GM18909 (cell line): Measurements from ENCODE around the gene PDLIM4.
A peak's percentile ranks its signal among the peaks of the same experiment; 100 is the strongest.

Experiments
- ATAC-seq: cut with Tn5 transposase; IDR thresholded peaks from one replicate; pipeline ENCODE4 v1.9.1; 2021; ENCODE audit warnings: mild to moderate bottlenecking; ENCODE audit not compliant: unreplicated experiment, poor library complexity

Gene PDLIM4

GRCh38 chr5:132277971-132278853, 20.7 kb downstream of the PDLIM4 start:
- no peak for ATAC-seq

DNA sequence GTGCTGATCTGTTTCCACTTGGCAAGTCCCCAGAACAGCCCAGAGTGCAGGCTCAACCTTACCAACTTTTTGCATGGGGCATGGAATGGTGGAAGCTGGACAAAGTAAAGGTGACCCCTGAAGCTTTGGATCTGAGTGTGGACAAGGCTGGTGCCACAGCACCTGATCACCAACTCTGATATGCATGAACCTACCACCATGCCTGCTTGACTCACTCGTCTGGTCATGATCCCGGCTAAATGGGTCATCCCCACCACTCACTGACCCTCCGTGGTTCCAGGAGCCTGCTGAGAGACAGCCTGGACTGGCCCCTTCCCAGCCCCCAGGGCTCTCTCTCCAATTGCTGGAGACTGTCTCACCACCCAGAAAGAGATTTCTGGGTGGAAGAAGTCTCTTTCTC, 22.3 kb downstream of the PDLIM4 start:
- ATAC-seq = no peak

GRCh38 chr5:132280371-132281240, 23.1 kb downstream of the PDLIM4 start:
- ATAC-seq = no peak

- no peak for ATAC-seq
Measured at GRCh38 chr5:132281856-132282614, 24.5 kb downstream of the PDLIM4 start.

DNA sequence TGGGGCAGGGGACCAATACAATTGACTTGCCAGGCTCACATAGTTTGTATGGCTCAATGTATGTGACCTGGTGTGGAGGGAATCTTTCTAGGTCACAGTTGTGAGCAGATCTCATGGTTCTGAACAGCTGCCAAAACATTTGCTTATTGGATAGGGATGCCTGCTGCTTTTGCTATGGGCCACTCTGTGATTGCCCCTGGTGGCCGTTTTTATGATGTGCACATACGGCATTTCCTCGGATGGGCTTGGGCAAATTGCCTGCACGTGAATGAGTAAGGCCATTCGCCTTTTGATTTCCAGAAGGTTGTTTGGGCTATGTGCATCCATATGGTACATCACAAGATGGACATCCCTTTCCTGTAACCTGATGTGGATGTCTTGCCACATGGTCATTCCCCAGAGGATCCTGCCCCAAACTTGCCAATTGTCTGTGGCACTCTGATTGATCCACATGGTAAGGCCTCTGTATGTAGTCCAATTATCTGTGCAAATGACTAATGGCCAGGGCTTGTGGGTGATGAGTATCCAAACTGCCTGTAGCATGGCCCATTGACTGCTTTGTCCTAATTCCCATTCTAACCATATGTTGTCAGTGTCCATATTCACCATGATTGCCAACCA, 26.0 kb downstream of the PDLIM4 start:
- no peak for ATAC-seq

DNA sequence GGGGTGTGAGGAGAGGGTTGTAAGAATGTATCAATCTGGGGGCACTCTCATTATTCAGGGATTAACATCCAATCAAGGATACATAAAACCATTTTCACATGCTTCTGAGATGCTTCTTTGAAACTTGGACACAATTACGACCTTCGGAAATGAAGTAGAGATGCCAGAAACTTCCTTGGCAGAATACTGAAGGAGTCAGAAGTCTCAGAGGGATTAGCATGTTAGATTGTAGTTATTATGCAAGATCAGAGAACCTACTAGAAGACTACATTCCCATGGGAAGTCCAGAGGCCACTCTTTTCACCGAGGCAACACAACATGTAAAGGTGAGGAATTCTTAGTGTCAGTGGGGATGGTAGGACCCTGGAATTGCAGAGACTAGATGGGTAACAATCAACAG, 31.6 kb downstream of the PDLIM4 start:
- no peak for ATAC-seq

DNA sequence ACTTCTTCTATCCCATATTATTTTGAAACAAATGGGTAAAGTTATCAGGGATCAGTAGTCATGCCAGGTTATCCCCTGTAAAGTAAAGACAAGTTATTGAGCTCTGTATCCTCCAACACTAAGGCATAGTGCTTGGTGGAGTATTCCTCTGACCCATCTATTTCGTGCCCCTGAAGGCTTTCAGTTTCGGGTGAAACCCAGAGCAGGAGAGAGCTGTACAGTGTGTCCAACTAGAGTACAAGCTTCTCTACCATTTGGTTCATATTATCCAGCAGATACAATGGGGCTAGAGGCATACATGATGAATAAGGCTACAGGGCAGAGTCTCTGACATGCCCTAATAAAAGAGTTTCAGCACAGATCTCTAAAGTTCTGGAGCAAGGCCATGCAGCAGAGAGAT, 33.5 kb downstream of the PDLIM4 start:
- no peak for ATAC-seq

GRCh38 chr5:132293066-132293991, 35.8 kb downstream of the PDLIM4 start:
- ATAC-seq = peak; percentile 46

DNA sequence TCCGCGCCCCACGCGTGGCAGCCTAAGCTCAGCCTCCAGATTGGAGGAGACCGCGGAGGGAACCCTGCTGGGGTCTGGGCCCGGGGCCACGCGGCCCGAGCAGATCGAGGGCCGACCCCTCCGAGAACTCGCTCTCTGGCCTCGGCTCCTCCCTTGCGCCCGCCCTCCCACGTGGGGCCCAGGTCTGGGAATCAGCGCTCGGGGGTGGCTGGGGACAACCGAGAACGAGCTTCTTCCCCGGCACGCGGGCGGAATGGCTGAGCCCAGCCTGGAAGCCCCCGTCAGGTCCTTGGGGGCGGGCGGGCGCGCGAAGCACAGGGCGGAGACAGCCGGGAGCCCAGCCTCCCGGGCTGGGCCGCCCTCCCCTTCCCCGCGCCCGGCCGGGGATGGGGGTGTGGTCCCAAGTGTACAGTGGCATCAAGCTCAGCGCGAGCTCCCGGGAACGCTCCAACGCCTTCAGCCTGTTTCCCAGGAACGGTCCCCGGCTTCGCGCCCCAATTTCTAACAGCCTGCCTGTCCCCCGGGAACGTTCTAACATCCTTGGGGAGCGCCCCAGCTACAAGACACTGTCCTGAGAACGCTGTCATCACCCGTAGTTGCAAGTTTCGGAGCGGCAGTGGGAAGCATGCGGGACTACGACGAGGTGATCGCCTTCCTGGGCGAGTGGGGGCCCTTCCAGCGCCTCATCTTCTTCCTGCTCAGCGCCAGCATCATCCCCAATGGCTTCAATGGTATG, 36.7 kb downstream of the PDLIM4 start, which contains the start of gene SLC22A4:
Gene SLC22A4, plus strand, starts transcription at position 403 of the 736 bp plus-strand sequence. Its CDS starts 223 bp downstream, at position 626.
- ATAC-seq = peak; percentile 72

DNA sequence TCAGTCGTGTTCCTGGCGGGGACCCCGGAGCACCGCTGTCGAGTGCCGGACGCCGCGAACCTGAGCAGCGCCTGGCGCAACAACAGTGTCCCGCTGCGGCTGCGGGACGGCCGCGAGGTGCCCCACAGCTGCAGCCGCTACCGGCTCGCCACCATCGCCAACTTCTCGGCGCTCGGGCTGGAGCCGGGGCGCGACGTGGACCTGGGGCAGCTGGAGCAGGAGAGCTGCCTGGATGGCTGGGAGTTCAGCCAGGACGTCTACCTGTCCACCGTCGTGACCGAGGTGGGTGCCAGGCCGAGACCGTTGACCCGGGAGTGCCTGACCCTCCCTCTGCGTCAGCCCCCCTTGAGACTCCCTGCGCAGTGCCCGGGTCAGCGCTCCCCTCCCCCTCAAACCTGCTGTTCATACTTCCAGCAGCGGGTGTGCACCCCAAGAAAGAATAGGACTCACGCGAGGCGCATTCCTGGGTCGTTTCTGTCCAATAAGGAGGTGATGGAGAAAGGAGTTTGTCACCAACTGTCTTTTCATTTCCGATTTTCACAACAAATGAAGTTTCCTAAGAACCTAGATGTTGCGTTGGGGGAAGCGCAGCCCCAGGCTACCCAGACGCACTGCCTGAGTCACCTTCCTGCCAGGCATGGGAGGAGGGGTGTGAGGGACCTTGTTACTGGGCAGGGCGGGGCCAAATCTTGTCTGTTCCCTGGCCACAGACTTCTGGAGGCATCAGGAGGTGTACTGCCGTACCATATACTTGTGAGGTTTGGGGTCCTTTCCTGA, 37.4 kb downstream of the PDLIM4 start:
- ATAC-seq = peak; percentile 16

DNA sequence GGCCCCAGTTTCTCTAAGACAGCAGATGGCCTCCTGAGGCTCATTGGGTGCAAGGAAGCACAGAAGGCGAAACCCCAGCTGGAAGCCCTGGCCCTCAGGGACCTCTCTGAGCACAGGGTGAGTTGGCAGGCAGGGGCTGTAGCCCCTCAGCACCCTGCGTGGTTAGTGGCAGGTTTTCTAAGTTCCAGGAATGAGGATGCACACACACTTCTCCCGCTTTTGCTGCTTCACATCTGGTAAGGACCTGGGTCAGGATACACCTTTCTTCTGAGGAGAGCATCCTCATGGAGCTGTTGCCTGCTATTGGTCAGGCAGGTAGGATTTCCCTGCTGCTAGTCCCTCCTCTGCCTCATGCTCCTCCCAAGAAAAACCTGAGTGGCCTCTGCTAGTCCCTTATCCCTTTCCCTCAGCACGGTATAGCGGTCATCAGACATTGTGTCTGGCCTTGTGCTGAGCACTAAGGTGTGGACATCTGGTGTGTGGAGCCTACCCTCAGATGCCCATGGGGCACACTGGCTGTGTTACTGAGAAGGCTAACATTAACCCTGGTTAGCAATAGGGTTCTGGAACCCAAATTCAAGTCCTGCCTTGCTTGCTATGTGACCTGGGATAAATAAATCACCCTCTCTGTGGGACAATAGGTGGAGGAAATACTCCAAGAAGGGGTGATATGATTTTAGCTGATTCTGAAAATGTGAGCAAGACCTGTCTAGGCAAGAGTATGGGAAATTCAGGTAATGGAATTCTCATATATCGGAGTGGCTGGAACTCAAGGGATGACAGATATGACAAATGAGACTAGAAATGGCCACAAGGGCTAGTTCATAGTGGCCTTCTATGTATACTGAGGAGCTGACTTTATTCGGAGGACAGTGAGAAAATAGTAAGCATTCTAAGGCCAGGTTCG, 38.3 kb downstream of the PDLIM4 start:
- no peak for ATAC-seq

GRCh38 chr5:132296412-132297016, 39.0 kb downstream of the PDLIM4 start:
- ATAC-seq = no peak

DNA sequence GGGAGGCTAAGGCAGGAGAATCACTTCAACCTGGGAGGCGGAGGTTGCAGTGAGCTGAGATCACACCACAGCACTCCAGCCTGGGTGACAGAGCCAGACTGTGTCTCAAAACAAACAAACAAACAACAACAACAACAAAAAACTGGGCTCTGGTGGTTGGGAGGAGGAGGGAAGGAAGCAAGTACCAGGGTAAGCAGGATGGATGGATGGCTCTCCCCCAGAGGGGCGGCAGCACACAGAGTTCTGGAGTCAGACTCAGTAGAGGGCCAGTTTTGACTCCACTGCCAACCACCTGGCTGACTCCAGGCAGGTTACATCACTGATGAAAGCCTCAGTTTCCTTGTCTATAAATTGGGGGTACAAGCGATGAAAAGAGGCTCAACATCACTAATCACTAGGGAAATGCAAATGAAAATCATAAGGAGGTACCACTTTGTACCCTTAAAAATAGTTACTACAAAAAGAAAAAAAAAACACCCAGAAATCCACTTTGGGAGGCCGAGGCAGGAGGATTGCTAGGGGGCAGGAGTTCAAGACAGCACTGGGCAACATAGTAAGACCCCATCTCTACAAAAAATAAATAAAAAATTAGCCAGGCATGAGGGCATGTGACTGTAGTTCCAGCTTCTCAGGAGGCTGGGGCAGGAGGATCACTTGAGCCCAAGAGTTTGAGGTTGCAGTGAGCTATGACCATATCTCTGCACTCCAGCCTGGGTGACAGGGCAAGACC, 39.9 kb downstream of the PDLIM4 start:
- no peak for ATAC-seq

GRCh38 chr5:132298298-132299212, 41.1 kb downstream of the PDLIM4 start:
- ATAC-seq = no peak
